GM18858 (cell line): ENCODE measurements around the gene KRT6C.

ENCODE experiments used
- ATAC-seq: cut with Tn5 transposase; IDR thresholded peaks from one replicate; pipeline ENCODE4 v1.9.1; 2021; ENCODE audit not compliant: unreplicated experiment

Gene KRT6C

GRCh38 chr12:52436000-52436827, 37.4 kb downstream of the KRT6C start:
- ATAC-seq, result no peak

GRCh38 chr12:52435659-52435999, 38.0 kb downstream of the KRT6C start:
- no peak for ATAC-seq

DNA sequence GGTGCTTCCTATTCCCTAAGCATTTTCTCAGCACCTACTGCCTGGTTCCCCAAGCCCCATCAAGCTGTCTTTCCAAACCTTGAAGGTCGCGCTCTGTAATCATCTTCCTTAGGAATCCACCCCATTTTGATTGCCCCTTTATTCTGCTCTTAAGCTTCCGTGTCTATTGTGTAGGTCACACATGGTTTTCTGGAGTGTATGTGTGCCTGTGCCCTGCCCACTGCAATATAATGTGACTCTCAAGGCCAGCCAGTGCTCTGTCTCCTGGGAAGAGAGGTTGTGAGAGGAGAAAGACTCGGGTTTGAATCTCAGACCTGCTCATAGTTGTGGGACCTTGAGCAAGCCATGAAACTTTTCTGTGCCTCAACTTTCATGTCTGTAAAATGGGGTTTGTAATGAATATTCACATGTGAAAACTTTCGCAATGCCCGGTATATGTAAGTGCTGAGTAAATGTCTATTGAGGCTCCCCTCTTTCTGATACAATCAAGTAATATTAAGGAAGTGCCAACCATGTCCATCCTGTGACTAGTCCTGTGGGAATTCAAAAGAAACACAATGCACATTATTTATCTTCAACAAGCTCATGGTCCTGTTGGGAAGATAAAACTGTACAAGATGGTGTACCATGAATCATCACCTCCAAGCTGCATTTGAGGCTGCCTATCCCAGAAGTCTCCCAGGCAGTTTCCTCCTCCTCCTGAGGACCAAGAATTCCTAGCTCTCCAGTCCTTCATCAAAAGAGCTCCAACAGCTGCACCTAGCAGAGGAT, 38.7 kb downstream of the KRT6C start:
- no peak for ATAC-seq

GRCh38 chr12:52434081-52434733, 39.4 kb downstream of the KRT6C start, which contains the start of gene KRT75:
TSS of gene KRT75 (minus strand) at chr12:52434371. CDS start at chr12:52434304, 67 bp downstream.
- no peak for ATAC-seq

DNA sequence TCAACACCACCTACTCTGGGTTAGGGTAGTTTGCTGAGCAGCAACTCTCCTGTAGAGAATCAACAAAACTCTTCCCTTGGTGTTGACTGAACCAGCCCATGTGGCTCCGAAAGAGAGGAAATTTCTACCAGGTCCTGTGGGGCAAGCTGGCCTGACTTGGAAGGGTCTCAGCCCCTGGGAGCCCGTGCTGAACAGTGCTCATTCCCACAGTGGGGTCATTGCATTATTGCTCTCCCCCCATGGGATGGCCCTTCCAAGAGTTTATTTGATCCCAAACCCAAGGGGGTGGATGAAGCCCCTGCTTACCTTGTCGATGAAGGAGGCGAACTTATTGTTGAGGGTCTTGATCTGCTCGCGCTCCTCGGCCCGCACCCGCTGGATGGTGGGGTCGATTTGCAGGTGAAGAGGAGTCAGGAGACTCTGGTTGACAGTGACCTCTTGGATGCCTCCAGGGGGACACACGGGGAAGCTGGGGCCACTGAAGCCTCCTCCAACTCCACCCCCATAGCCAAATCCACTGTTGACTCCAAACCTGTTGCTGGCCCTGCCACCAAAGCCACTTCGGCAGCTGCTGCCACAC, 40.0 kb downstream of the KRT6C start:
- ATAC-seq, result no peak

GRCh38 chr12:52432559-52433207, 40.9 kb downstream of the KRT6C start:
- ATAC-seq, result no peak

GRCh38 chr12:52428121-52428520, 45.5 kb downstream of the KRT6C start:
- ATAC-seq, result no peak

DNA sequence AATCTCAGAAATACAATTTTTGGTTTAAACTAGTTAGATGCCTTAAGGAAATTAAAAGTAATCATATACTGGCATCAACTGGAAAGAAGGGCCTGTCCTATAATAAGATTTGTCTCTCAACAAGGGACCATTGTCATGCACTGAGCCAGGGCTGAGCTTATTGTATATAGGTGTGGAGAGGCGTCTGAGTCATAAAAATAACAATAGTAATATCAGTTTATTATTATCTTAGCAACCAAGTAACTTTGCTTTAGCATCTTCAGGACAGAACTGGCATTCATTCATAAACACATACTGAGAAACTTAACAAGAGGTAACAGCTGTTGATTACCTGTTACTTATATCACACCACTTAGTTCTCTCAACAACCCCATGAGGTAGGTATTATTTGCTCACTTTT, 46.5 kb downstream of the KRT6C start:
- ATAC-seq, result no peak

DNA sequence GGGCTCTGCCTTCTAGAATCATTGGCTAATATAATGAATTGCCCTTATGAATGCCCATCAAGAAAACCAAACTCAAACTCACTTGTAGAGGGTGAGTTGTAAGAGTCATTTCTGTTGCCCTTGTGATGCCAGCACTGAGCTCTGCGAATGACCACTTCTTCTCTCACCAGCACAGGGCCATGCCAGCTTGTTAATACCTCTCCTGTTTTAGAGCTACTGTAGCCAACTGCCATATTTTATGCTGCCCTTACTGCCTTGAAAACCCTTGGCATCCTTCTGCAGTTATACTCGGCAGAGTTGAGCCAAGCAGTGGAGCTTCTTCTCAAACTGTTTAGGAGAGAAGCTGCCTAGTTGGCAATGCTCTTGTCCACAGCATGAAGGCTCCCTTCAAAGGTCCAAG, 47.6 kb downstream of the KRT6C start:
- ATAC-seq, result no peak

GRCh38 chr12:52425466-52425865, 48.1 kb downstream of the KRT6C start:
- no peak for ATAC-seq

DNA sequence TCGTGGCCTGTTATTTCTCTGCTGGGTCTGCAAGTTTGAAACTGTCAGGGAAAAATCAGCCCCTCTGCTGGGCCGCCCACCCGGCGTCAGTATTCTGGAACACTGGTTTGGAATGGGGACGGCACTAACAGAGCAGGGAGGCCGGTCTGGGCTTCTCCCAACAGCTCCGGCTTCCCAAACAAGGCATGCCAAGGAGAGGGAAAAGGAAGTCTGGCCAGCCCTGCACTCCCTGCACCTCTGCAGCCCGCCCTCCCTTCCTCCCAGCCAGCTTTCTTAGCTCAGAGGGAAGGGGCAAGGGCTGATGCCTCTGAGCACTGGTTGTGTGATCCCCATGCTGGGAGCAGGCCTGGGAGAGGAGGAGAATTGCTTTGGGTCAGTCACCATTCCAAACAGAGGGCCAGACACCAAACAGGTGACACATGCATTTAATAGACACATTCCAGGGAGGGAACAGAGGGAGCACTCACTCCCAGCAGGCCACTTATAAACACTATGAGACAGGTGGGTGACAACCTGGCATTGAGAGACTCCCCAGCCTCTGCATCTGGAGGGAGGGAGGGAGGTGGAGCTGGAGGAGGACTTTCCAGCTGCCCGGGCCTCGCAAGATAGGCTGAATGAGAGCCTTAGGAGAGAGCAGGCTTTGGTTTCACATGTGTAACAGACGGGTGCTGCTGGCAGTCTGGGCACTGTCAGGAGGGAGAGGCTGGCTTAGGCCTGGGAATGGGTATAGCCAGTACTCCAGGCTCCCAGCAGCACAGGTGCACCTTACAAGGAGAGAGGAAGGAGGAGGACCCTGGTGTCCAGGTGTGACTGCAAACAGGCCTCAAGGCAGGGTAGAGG, 49.7 kb downstream of the KRT6C start:
- no peak for ATAC-seq

GRCh38 chr12:52423035-52423434, 50.6 kb downstream of the KRT6C start:
- no peak for ATAC-seq

DNA sequence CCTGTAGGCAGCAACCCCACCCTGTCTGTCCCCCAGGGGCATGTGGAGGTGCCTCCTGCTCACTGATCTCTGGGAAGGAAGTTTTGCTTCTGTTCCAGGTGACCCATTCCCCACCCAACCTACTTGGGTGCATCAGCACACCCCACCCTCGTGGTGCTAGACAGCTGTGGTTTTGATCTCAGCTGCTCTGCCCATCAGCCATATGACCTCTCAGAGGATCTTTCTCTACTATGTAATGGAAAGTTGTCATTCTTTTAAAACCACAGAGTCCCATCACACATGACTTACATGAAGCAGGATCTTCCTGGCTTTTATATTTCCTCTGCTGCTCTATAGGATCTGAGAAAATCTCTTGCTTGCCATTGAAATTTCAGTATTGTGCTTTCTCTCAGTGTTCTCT, 53.9 kb downstream of the KRT6C start:
- ATAC-seq, result no peak

GRCh38 chr12:52418576-52419110, 55.0 kb downstream of the KRT6C start:
- no peak for ATAC-seq
